ENCODE measurements around the gene SCYGR2.

Gene SCYGR2

DNA sequence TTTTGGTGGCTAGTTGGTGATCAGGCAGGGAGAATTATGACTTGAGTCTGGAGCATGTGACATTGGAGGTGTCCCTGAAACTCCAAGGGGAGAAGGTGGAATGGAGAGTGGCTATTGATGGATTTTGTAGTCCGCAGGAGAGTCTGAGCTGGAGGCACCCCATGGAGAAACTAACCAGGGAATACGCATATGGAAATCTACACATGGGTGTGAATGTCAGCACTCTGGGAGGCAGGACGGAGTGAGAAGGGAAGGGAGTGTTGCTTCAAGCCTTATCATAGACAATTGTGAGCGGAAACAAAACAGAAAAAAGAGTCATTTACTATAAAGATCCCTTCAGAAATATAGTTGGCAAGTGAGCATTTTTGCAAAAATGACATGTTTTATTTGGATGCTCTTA lies 17.9 kb downstream of the SCYGR2 start:
- no peak overlapping the region for H3K4me3 Mint-ChIP-seq
- H3K9me3 Mint-ChIP-seq = peaks cover 4% of the 10 kb centered on the region
- peak overlapping the region; percentile 44 for H3K27ac Mint-ChIP-seq
- H3K27me3 Mint-ChIP-seq (ENCODE audit: low read depth, poor library complexity) = peaks cover 3% of the 10 kb centered on the region
- H3K4me1 Mint-ChIP-seq = peaks cover 8% of the 10 kb centered on the region
- DNase-seq = no peak
- TF ChIP-seq, protein P1, sequence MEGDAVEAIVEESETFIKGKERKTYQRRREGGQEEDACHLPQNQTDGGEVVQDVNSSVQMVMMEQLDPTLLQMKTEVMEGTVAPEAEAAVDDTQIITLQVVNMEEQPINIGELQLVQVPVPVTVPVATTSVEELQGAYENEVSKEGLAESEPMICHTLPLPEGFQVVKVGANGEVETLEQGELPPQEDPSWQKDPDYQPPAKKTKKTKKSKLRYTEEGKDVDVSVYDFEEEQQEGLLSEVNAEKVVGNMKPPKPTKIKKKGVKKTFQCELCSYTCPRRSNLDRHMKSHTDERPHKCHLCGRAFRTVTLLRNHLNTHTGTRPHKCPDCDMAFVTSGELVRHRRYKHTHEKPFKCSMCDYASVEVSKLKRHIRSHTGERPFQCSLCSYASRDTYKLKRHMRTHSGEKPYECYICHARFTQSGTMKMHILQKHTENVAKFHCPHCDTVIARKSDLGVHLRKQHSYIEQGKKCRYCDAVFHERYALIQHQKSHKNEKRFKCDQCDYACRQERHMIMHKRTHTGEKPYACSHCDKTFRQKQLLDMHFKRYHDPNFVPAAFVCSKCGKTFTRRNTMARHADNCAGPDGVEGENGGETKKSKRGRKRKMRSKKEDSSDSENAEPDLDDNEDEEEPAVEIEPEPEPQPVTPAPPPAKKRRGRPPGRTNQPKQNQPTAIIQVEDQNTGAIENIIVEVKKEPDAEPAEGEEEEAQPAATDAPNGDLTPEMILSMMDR (IDR thresholded peaks at IDR 0.05) = no peak
- no peaks in the 10 kb centered on the region for H3K36me3 Mint-ChIP-seq (ENCODE audit: low read depth)

DNA sequence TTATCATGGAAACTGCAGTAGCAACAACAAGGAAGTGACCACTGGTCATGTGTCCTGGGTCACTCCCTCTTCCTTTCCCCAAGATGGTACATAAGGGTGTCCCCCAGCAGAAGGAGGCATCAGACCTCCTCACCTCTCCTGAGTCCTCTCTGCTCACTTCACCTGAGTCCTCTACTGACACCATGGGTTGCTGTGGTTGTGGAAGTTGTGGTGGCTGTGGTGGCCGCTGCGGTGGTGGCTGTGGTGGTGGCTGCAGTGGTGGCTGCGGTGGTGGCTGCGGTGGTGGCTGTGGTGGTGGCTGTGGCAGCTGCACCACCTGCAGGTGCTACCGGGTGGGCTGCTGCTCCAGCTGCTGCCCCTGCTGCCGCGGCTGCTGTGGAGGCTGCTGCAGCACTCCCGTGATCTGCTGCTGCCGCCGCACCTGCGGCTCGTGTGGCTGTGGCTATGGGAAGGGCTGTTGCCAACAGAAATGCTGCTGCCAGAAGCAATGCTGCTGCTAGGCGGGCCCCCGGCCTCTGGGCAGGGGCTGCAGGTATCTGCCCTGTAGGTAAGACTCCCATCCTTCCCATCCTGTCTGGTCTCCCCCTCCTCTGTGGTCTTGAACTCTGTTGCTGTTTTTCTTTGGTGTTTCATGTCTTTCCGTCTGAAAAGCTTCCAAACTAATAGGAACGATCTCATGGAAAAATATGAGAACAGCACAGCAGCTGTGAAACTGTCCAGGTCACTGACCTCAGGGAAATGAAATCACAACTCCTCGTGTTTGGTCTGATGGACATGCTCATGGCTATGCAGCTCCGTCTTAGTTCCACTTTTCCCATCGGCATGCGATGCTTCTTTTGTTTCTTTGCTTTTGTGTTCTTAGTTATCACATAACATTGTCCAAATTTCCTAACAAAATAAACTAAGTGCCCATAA lies 18.9 kb downstream of the SCYGR2 start, which contains the start of gene SCYGR4:
SCYGR4 (plus strand) TSS at position 183 of the 915 bp plus-strand sequence; CDS start at position 183, 0 bp downstream.
- Mint-ChIP-seq H3K4me3 (no peak within 1 kb of the TSS), H3K36me3 (ENCODE audit: low read depth) (no peaks in the 10 kb centered on the region), H3K27me3 (ENCODE audit: low read depth, poor library complexity) (peaks cover 3% of the 10 kb centered on the region), H3K4me1 (peaks cover 8% of the 10 kb centered on the region), H3K9me3 (peaks cover 4% of the 10 kb centered on the region), H3K27ac (peak within 1 kb of the TSS; percentile 61)
- TF ChIP-seq, protein P1 (IDR thresholded peaks at IDR 0.05) = no peak
- DNase-seq = no peak

DNA sequence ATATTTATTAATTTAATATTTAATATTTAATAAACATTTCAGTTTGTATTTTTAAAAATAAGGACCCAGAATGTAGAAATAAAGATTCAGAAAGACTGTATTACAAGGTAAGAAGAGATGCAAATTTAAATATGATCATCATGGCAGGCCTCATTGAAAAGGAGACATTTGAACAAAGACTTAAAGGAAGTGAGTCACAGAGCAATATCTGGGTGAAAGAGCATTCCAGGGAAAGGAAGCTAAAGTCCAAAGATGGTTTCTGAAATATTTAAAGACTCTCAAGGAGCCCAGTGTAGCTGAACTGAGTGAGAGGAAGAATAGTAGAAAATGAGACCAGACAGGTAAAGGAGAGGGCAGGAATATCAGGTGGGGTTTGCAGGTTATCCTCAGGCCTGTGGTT lies 24.5 kb downstream of the SCYGR2 start:
- Mint-ChIP-seq H3K4me1 (no peaks in the 10 kb centered on the region), H3K27me3 (ENCODE audit: low read depth, poor library complexity) (peaks cover 5% of the 10 kb centered on the region), H3K4me3 (no peak overlapping the region), H3K27ac (no peak overlapping the region), H3K9me3 (peaks cover 4% of the 10 kb centered on the region), H3K36me3 (ENCODE audit: low read depth) (no peaks in the 10 kb centered on the region)
- DNase-seq = no peak
- TF ChIP-seq, protein P1 (IDR thresholded peaks at IDR 0.05) = no peak

DNA sequence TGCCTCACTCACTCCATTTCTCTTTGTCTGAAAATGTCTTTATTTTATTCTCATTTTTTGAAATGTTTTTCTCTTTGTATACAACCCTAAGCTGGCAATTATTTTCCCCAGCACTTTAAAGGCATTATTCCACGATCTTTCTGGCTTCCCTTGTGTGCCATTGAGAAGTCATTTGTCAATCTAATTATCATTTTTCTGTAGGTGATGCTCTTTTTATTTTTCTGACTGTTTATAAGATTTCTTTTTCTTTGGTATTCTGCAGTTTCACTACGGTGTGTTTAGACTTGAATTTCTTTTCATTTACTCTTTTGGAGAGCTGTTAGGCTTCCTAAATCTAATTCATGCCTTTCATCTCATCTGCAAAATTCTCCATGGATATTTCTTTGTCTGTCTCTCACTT lies 26.7 kb downstream of the SCYGR2 start:
- Mint-ChIP-seq H3K4me1 (no peaks in the 10 kb centered on the region), H3K36me3 (ENCODE audit: low read depth) (no peaks in the 10 kb centered on the region), H3K4me3 (no peak overlapping the region), H3K27ac (no peak overlapping the region), H3K27me3 (ENCODE audit: low read depth, poor library complexity) (peaks cover 5% of the 10 kb centered on the region), H3K9me3 (peaks cover 4% of the 10 kb centered on the region)
- TF ChIP-seq, protein P1 (IDR thresholded peaks at IDR 0.05) = no peak
- no peak for DNase-seq

DNA sequence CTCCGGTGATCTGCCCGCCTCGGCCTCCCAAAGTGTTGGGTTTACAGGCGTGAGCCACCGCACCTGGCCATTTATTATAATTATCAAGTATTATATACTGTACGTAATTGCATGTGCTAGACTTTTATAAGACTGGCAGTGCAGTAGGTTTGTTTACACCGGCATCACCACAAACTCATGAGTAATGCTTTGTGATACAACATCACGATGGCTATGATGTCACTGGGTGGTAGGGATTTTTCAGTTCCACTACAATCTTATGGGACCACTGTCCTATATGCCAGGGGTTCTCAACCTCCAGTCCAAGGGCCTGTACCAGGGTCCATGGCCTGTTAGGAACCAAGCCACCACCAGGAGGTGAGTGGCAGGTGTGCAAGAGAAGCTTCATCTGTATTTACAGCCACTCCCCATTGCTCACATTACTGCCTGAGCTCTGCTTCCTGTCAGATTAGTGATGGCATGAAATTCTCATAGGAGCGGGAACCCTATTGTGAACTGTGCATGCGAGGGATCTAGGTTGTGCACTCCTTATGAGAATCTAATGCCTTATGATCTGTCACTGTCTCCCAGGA lies 28.0 kb downstream of the SCYGR2 start:
- Mint-ChIP-seq H3K4me1 (no peaks in the 10 kb centered on the region), H3K4me3 (no peak overlapping the region), H3K36me3 (ENCODE audit: low read depth) (no peaks in the 10 kb centered on the region), H3K27ac (no peak overlapping the region), H3K9me3 (no peaks in the 10 kb centered on the region), H3K27me3 (ENCODE audit: low read depth, poor library complexity) (peaks cover 5% of the 10 kb centered on the region)
- TF ChIP-seq, protein P1 (IDR thresholded peaks at IDR 0.05) = no peak
- DNase-seq = no peak
